ENCODE results near the gene TRAPPC13. TPM values are rescaled to one million over a fixed set of nuclear protein-coding genes. Genes with fewer than 3 reads are reported as not detected.
"Not testable (repeated sequence)": the region's sequence is repeated elsewhere in the genome, so short reads cannot be mapped to it uniquely, and the experiment has no call there.

Gene TRAPPC13, protein sequence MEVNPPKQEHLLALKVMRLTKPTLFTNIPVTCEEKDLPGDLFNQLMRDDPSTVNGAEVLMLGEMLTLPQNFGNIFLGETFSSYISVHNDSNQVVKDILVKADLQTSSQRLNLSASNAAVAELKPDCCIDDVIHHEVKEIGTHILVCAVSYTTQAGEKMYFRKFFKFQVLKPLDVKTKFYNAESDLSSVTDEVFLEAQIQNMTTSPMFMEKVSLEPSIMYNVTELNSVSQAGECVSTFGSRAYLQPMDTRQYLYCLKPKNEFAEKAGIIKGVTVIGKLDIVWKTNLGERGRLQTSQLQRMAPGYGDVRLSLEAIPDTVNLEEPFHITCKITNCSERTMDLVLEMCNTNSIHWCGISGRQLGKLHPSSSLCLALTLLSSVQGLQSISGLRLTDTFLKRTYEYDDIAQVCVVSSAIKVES
- 23.0 and 28.7 TPM in 2 replicates for total RNA-seq (2014; rRNA removed; shearing (Covaris generic))

DNA sequence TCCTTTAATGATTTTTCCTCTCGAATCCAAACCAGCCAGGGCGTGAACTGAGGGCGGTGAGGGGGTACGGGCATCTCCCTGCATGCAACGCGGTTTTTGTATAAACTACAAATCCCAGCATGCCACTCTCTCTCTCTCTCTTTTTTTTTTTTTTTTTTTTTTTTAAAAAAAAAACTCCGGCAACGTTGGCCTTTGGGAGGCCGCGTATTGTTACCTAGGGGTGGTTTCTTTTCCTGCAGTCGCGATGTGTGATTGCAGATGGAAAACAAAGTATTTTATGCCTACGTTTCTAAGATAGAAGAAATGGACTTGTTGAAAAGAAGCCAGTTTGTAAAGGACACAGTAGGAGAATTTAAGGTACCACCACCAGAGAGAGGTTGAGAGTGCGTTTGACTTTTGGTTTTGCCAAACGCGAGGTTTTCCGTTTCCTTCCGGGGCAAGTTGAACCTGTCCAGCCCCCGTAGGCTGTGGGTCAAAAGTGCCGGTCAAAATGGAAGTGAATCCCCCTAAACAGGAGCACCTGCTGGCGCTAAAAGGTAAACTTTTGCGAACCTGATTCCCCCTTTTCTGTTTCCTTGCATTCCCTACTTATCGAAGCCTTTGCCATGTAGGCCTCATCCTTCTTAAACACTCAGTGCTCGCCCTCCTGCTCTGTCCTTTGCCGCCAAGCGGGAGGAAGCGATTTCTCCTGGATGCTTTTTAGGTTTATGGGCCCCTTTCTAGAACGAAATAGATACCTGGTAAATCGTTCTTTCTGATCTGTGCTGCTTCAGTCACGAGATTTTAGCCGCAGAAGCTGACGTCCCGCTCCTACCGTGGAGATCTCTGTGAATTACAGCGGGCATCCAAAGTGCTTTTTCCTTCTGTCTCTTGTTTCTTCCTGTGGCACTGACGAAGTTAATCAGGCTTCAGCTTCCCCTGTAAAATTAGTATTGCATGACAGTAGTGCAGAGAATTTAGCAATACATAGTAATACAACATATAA lies at the start of gene TRAPPC13, which contains the start of gene SHLD3:
TRAPPC13 (plus strand) TSS at position 457 of the 985 bp plus-strand sequence; CDS start at position 491, 34 bp downstream.
SHLD3 (plus strand) TSS at position 457 of the 985 bp plus-strand sequence. CDS start 4,561 bp downstream, outside the sequence.
- Histone ChIP-seq H3K36me3 (replicated peaks; ENCODE audit: control insufficient read depth, insufficient read depth, low read length) (no peaks in the 10 kb centered on the region; the same call in none of the 2 replicates), H3K4me3 (ENCODE audit: insufficient read depth, low read depth, low read length) (peak within 1 kb of the TSS; percentile 97), H3K27me3 (ENCODE audit: control insufficient read depth, insufficient read depth, low read length) (no peaks in the 10 kb centered on the region)
- peak; percentile 72 for DNase-seq

DNA sequence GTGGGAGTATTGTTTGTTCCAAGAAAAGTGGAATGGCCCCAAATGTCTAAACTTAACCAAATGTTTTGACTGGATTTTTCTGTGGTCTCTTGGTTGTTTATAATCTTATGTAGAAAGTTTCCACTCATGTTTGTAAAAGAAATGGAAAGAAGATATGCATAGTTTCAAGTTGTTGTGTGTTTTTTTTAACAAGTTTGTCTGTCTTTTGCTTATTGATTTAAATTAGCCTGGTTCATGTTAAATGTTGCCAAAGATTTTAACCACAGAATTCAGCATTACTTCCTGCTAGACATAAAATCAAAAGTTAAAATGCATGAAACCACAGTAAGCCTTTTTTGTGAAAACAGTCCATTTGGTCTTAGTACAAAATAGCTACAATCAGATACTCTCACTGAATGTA lies 47.7 kb upstream of the TRAPPC13 start:
- no peak overlapping the region for H3K4me3 ChIP-seq (ENCODE audit: insufficient read depth, low read depth, low read length)
- no peaks in the 10 kb centered on the region for H3K27me3 ChIP-seq (ENCODE audit: control insufficient read depth, insufficient read depth, low read length)
- no peak for DNase-seq
- H3K36me3 ChIP-seq (replicated peaks; ENCODE audit: control insufficient read depth, insufficient read depth, low read length) = no peaks in the 10 kb centered on the region; the same call in none of the 2 replicates

DNA sequence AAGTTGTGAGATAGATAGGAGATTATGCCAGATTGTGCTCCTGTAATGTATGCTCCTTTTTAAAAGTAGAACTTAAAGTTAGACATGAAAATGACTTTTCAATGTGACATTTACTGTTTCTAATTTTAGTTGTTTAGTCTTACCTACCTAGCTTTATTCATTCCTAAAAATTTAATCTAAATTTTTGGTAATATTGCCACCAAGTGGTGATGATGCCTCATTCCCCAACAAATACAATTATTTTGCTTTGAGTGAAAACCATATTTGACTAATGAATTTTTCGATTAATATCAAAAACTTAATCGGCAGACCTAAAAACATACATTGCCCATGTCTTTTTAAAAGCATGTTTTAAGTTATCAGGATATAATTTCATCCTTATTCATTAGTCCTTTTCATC lies 36.1 kb upstream of the TRAPPC13 start:
- peaks cover 7% of the 10 kb centered on the region for H3K36me3 ChIP-seq (replicated peaks; ENCODE audit: control insufficient read depth, insufficient read depth, low read length)
- H3K27me3 ChIP-seq (ENCODE audit: control insufficient read depth, insufficient read depth, low read length) = no peaks in the 10 kb centered on the region
- no peak for DNase-seq
- H3K4me3 ChIP-seq (ENCODE audit: insufficient read depth, low read depth, low read length) = no peak overlapping the region

DNA sequence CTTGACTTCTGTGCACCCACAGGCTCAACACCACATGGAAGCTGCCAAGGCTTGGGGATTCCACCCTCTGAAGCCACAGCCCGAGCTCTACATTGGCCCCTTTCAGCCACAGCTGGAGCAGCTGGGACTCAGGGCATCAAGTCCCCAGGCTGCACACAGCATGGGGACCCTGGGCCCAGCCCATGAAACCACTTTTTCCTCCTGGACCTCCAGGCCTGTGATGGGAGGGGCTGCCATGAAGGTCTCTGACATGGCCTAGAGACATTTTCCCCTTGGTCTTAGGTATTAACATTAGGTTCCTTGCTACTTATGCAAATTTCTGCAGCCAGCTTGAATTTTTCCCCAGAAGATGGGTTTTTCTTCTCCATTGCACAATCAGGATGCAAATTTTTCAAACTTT lies 23.1 kb upstream of the TRAPPC13 start:
- not testable (repeated sequence) for H3K4me3 ChIP-seq (ENCODE audit: insufficient read depth, low read depth, low read length); H3K36me3 ChIP-seq (replicated peaks; ENCODE audit: control insufficient read depth, insufficient read depth, low read length); H3K27me3 ChIP-seq (ENCODE audit: control insufficient read depth, insufficient read depth, low read length); DNase-seq

DNA sequence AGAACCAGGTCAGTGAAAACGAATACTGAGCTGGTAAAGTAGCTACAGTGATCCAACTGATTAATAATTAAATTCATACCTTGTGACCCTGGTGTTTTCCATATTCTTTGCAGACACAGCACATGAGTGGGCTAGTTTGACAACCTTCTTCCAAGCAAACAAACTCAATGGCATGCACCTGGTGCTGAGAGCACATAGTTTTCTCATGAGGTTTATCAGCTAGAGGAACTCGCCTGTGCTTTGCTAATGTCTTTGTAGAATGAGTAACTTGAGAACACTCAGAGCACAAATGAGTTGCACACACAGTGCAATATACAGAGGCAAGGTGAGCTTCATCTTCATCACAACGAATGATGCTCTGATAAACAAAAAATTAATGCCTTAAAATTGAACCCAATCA lies 13.3 kb upstream of the TRAPPC13 start:
- Histone ChIP-seq H3K4me3 (ENCODE audit: insufficient read depth, low read depth, low read length) (no peak overlapping the region), H3K27me3 (ENCODE audit: control insufficient read depth, insufficient read depth, low read length) (no peaks in the 10 kb centered on the region), H3K36me3 (replicated peaks; ENCODE audit: control insufficient read depth, insufficient read depth, low read length) (peaks cover 1% of the 10 kb centered on the region)
- no peak for DNase-seq

DNA sequence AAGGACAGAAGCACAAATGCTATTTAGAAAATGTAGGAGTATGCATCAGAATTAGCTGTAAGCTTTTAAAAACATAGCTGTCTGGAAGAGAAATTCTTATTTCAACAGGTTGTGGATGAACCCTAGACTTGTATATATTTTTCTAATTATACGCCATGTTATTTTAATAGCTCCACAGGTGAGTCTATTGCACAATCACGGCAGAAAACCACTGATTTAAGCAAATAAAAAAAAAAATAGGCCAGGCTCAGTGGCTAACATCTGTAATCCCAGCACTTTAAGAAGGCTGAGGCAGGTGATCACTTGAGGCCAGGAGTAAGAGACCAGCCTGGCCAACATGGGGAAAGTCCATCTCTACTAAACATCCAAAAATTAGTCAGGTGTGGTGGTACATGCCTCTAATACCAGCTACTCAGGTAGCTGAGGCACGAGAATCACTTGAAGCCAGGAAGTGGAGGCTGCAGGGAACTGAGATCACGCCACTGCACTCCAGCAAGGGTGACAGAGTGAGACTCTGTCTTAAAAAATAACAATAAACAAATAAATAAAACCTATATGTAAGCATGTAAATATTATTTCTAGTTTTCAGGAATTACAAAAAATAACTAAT lies 12.4 kb upstream of the TRAPPC13 start:
- H3K27me3 ChIP-seq (ENCODE audit: control insufficient read depth, insufficient read depth, low read length) = no peaks in the 10 kb centered on the region
- DNase-seq = no peak
- H3K36me3 ChIP-seq (replicated peaks; ENCODE audit: control insufficient read depth, insufficient read depth, low read length) = peaks cover 1% of the 10 kb centered on the region
- no peak overlapping the region for H3K4me3 ChIP-seq (ENCODE audit: insufficient read depth, low read depth, low read length)

DNA sequence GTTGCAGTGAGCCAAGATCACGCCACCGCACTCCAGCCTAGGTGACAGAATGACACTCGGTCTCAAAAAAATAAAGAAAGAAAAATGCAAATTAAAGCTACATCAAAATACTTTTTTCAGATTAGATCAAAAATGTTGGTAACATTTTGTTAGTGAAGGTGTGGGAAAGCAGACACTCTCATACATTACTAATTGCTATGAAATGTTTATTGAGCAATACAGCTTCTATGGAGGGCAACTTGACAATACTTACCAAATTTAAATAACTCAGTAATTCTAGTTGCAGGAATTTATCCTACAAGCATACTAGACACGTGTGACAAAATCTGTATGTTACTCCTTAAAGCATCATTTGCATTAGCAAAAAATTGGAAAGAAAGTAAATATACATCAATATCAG lies 4.8 kb upstream of the TRAPPC13 start:
- Histone ChIP-seq H3K27me3 (ENCODE audit: control insufficient read depth, insufficient read depth, low read length) (no peaks in the 10 kb centered on the region), H3K4me3 (ENCODE audit: insufficient read depth, low read depth, low read length) (no peak overlapping the region), H3K36me3 (replicated peaks; ENCODE audit: control insufficient read depth, insufficient read depth, low read length) (no peaks in the 10 kb centered on the region)
- no peak for DNase-seq

DNA sequence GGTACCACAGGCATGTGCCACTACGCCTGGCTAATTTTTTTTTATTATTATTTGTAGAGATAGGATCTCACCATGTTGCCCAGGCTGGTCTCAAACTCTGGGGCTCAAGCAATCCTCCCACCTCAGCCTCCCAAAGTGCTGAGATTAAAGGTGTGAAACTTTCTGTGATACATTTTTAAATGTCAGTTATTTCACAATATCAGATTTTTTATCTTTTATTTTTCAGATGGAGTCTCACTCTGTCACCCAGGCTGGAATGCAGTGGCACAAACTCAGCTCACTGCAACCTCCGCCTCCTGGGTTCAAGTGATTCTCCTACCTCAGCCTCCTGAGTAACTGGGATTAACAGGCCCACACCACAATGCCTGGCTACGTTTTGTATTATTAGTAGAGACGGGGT lies 2.9 kb upstream of the TRAPPC13 start:
- not testable (repeated sequence) for DNase-seq; H3K4me3 ChIP-seq (ENCODE audit: insufficient read depth, low read depth, low read length); H3K36me3 ChIP-seq (replicated peaks; ENCODE audit: control insufficient read depth, insufficient read depth, low read length); H3K27me3 ChIP-seq (ENCODE audit: control insufficient read depth, insufficient read depth, low read length)

DNA sequence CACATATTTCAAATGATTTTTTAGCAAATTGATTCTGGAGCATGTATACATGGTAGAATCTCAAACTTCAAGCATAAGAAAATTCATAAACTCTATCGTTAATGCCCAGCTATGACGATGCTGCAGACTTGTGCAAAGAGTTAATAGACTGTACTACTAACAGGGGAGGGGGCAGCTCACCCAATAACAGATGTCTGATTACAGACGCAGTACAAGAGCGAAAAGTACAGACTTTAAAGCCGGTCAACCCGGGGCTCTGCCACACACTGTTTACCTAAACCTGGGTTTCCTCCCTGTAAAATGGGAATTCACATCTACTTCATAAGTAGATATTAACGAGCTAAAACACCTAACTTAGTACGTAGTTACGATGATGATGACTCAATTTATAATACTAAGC lies 1.3 kb upstream of the TRAPPC13 start:
- DNase-seq = no peak
- Histone ChIP-seq H3K4me3 (ENCODE audit: insufficient read depth, low read depth, low read length) (peak overlapping the region; percentile 97), H3K27me3 (ENCODE audit: control insufficient read depth, insufficient read depth, low read length) (no peaks in the 10 kb centered on the region), H3K36me3 (replicated peaks; ENCODE audit: control insufficient read depth, insufficient read depth, low read length) (no peaks in the 10 kb centered on the region; the same call in 1 of the 2 replicates)

DNA sequence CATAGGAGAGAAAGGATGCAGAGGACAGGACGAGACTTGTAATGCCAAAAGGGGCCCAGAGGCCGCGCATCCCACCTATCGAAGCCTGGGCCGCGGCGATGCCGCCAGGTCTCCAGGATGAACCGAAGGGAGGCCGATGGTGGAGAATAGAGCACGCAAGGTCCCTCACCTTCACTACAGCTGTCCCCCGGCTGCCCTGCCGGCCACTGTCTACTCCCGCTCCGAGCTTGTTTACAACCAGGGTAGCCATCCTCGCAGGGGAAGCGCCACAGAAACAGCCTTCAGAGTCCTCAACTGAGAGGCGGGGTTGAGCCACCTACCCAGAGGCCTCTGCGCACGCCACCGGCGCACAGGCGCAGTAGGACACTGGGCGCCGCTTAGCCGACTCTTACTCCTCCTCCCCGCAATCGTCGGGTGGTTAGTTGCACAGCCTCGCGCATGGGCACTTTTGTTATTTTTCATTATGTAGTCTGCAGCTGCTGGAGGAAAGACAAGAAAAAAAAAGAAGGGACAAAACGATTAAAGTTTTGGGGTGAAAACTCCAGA lies 729 bp upstream of the TRAPPC13 start, which contains the start of gene TRIM23:
TRIM23 (minus strand) TSS at position 309 of the 546 bp plus-strand sequence; CDS start at position 250, 59 bp downstream.
- no peaks in the 10 kb centered on the region; the same call in 1 of the 2 replicates for H3K36me3 ChIP-seq (replicated peaks; ENCODE audit: control insufficient read depth, insufficient read depth, low read length)
- H3K27me3 ChIP-seq (ENCODE audit: control insufficient read depth, insufficient read depth, low read length) = no peaks in the 10 kb centered on the region
- peak within 1 kb of the TSS; percentile 97 for H3K4me3 ChIP-seq (ENCODE audit: insufficient read depth, low read depth, low read length)
- peak; percentile 81 for DNase-seq

DNA sequence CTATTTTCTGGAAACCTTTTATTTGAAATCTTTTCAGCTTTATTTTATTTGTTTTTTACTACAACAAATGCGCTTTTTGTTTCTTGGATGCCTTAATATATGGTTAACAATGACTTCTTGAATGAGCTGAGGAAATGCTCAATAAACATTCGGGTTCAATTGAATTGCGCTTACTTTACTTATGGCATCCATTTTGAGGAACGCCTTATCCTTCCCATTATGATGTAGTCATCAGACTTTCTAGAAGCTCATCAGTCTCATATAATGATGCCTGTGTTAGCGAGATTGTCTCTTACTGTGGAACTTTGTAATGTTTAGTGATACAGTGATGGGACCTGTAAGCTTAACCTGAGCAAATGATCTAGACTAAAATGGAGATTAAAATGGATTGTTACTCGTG lies 916 bp downstream of the TRAPPC13 start:
- H3K4me3 ChIP-seq (ENCODE audit: insufficient read depth, low read depth, low read length) = peak overlapping the region; percentile 97
- no peak for DNase-seq
- H3K36me3 ChIP-seq (replicated peaks; ENCODE audit: control insufficient read depth, insufficient read depth, low read length) = no peaks in the 10 kb centered on the region; the same call in none of the 2 replicates
- H3K27me3 ChIP-seq (ENCODE audit: control insufficient read depth, insufficient read depth, low read length) = no peaks in the 10 kb centered on the region

DNA sequence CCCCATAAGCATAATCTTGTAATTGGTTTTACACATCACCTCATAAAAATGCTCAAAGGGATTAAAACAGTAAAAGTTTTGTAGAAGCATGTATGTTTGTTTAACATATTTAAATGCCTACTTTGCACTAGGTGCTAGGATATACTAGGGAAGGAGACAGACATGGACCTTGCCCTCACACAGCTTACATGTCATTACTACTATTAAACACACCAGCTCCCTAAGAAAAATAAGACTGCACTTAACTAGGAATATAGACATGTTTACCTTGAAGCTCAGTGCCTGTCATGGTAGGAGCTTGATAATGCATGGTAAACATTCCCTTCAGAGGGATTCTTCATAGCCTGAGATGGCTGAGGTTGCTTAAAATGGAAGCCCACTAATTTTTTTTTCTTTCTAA lies 6.2 kb downstream of the TRAPPC13 start:
- DNase-seq = no peak
- Histone ChIP-seq H3K27me3 (ENCODE audit: control insufficient read depth, insufficient read depth, low read length) (no peaks in the 10 kb centered on the region), H3K36me3 (replicated peaks; ENCODE audit: control insufficient read depth, insufficient read depth, low read length) (no peaks in the 10 kb centered on the region; the same call in none of the 2 replicates), H3K4me3 (ENCODE audit: insufficient read depth, low read depth, low read length) (no peak overlapping the region)

DNA sequence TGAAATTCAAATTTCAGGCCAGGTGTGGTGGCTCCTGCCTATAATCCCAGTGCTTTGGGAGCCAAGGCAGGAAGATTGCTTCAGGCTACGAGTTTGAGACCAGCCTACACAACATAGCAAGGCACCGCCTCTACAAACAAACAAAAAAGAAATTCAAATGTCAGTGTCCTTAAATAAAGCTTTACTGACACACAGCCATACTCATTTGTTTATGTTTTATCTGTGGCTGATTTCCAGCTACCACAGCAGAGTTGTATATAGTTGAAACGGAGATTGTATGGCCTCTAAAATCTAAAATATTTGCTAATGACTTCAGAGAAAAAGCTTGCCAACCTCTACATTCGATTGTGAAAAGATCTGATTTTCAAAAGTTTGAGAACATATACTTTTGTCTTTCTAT lies 15.4 kb downstream of the TRAPPC13 start:
- no peak for DNase-seq
- Histone ChIP-seq H3K27me3 (ENCODE audit: control insufficient read depth, insufficient read depth, low read length) (no peaks in the 10 kb centered on the region), H3K36me3 (replicated peaks; ENCODE audit: control insufficient read depth, insufficient read depth, low read length) (0 out of 2 replicates have a peak, but pooled peaks cover 4% of the 10 kb centered on the region), H3K4me3 (ENCODE audit: insufficient read depth, low read depth, low read length) (no peak overlapping the region)

DNA sequence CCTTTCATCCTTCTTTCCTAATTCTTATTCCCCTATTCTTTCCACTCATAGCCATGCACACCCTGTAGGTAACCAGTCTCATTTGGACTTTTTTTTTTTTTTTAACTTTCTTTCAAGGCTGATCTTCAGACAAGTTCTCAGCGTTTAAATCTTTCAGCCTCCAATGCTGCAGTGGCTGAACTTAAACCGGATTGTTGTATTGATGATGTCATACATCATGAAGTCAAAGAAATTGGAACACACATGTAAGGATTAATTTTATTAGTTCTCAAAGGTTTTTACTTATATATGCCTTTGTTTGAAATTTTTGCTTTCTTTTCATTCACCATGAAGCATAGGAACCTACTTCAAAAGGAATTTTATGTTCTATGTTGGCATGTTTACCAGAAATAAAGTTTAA lies 22.1 kb downstream of the TRAPPC13 start:
- no peak for DNase-seq
- no peak overlapping the region for H3K4me3 ChIP-seq (ENCODE audit: insufficient read depth, low read depth, low read length)
- no peaks in the 10 kb centered on the region for H3K27me3 ChIP-seq (ENCODE audit: control insufficient read depth, insufficient read depth, low read length)
- no peaks in the 10 kb centered on the region; the same call in 1 of the 2 replicates for H3K36me3 ChIP-seq (replicated peaks; ENCODE audit: control insufficient read depth, insufficient read depth, low read length)
